Stimulated activated CD8-positive, alpha-beta memory T cell treated with anti-CD3 and anti-CD28 coated beads, Interleukin-4, amount 100 ng/mL, for 48 hours (primary cell): ENCODE measurements around the gene ZFPL1.

Experiments
- DNase-seq: peaks from one replicate; pipeline ENCODE4 v3.0.0-alpha.2; 2020

The ZFPL1 gene

GRCh38 chr11:65060913-65061408, 23.1 kb upstream of the ZFPL1 start:
- no peak for DNase-seq

GRCh38 chr11:65063532-65063931, 20.5 kb upstream of the ZFPL1 start:
- no peak for DNase-seq

GRCh38 chr11:65064847-65065240, 19.2 kb upstream of the ZFPL1 start:
- DNase-seq = no peak

GRCh38 chr11:65065851-65066250, 18.2 kb upstream of the ZFPL1 start:
- DNase-seq = no peak

GRCh38 chr11:65066315-65066714, 17.7 kb upstream of the ZFPL1 start:
- no peak for DNase-seq

GRCh38 chr11:65066805-65067291, 17.2 kb upstream of the ZFPL1 start:
- DNase-seq = no peak

GRCh38 chr11:65067446-65067845, 16.6 kb upstream of the ZFPL1 start:
- DNase-seq = no peak

- no peak for DNase-seq
These were observed 14.8 kb upstream of the ZFPL1 start for GRCh38 chr11:65069217-65069616.

GRCh38 chr11:65071907-65072630, 12.0 kb upstream of the ZFPL1 start:
- no peak for DNase-seq

- no peak for DNase-seq
These were observed 11.4 kb upstream of the ZFPL1 start for GRCh38 chr11:65072631-65072966.

- no peak for DNase-seq
These were observed 6.6 kb upstream of the ZFPL1 start for GRCh38 chr11:65077451-65077850.

GRCh38 chr11:65078151-65078550, 5.9 kb upstream of the ZFPL1 start:
- DNase-seq = peak; percentile 78

GRCh38 chr11:65078786-65079342, 5.2 kb upstream of the ZFPL1 start:
- DNase-seq = no peak

- no peak for DNase-seq
These were observed 738 bp upstream of the ZFPL1 start for GRCh38 chr11:65083134-65083833.

GRCh38 chr11:65084598-65085375, 765 bp downstream of the ZFPL1 start:
- no peak for DNase-seq

GRCh38 chr11:65085446-65085845, 1.4 kb downstream of the ZFPL1 start:
- no peak for DNase-seq

- no peak for DNase-seq
These were observed 2.8 kb downstream of the ZFPL1 start for GRCh38 chr11:65086809-65087208.

- DNase-seq = no peak
These were observed 3.2 kb downstream of the ZFPL1 start for GRCh38 chr11:65087216-65087615.

- no peak for DNase-seq
These were observed 3.8 kb downstream of the ZFPL1 start for GRCh38 chr11:65087827-65088226.

- DNase-seq = no peak
These were observed 5.6 kb downstream of the ZFPL1 start for GRCh38 chr11:65089621-65090020.

GRCh38 chr11:65090628-65091027, 6.6 kb downstream of the ZFPL1 start:
- no peak for DNase-seq

- no peak for DNase-seq
These were observed 11.4 kb downstream of the ZFPL1 start for GRCh38 chr11:65095427-65095826.
